GM18499 (cell line): Measurements from ENCODE around the gene BACH1.

Source experiments
- ATAC-seq: cut with Tn5 transposase; IDR thresholded peaks from one replicate; pipeline ENCODE4 v1.9.1; 2021; ENCODE audit warnings: moderate number of reproducible peaks; ENCODE audit not compliant: insufficient read depth, unreplicated experiment

BACH1 gene

GRCh38 chr21:29312981-29313380 is 14.3 kb downstream of the BACH1 start:
- no peak for ATAC-seq

DNA sequence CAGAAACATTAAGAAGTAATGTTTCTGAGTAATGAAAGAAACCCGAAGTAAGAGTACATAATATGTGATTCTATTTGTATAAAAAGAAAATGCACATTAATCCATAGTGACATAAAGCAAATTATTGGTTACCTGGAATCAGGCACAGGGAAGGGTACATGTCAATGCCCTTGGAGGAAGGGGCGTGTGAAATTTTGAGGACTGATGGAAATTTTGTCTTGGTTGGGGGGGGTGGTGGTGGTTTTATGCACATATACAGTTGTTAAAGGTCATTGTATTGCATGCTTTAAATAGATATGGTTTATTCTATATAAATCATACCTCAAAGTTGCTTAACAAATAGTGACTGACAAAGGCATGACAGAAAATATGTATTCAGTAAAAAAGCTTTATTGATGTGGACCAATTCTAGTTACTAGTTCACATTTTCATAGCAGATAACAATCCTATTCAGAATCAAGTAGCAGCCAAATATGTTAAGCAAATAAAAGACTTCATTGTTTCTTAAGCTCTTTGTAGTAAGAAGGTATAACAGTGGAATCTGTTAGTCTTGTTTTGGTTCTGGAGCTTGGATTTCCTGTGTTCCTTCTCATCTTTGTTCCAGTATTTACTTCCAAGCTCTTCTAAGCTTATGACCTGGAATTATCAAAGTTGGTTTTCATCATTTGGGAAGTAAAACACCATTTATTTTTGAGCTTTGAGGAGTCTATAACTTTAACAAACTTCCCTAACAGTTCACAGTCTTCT is 15.1 kb downstream of the BACH1 start:
- no peak for ATAC-seq

DNA sequence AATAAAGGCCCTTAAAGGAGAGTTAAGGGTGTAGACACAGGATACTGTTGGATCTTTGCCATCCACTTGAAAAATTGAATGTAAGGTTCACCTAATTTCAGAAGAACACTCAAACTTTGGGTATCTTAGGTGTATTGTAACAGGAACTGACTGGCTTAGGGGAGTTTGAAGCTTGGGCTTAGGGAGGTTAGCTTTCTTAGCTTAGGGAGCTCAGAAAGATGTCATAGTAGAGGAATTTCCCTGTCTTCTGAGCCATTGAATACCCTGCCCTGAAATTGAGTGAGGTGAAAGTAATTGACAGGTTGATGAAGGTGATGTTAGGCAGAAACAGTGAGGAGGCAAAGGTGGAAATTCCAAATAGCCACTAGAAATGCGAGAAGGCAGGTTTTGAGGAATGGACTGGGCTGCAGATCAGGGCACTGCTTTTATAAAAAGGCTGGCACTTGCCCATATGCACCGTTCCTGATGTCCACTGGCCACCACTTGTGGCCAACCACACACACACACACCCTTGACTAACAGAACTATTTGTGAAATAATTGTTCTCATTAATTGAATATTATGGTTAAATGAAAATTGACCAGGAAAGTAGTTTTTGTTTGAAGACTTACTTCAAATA is 16.5 kb downstream of the BACH1 start:
- no peak for ATAC-seq

- no peak for ATAC-seq
These were observed 17.5 kb downstream of the BACH1 start for GRCh38 chr21:29316029-29316742.

GRCh38 chr21:29316806-29317205 is 18.1 kb downstream of the BACH1 start:
- no peak for ATAC-seq

DNA sequence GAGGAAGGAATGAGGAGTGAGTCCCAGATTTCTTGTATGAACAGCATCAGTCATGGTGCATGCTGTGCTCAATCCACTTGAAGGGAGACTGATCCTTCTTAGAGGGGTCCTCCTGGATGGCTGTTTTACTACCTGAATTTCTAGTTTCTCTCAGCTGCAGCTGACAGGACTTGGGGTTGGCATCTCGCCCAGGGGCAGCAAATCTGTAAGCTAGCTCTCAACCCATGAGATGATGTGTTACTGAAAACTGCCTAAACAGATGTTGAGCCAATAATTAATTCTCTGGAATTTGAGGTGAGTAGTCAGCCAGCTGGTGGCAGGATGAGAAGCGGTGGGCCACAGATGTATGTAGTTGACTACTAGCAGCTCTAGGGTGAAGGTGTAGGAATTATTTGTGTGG is 19.6 kb downstream of the BACH1 start:
- no peak for ATAC-seq

DNA sequence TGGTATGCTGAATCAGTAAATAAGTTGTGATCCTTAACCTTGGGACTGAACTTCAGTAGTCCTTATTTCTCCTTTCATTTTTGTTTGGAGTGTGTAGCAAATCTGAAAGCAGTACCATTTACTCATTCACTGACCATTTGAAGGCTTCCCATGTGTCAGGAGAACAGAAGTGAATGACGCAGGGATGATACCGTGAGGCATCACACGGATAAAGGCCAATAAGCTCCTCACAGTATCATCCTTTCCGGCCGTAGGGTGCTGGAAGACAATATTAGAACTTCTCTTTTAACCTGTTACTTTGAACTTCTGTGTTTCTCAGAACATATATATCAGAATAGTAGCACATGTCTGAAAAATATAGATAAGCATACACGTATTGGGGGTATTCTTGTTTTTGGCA is 21.3 kb downstream of the BACH1 start:
- no peak for ATAC-seq

DNA sequence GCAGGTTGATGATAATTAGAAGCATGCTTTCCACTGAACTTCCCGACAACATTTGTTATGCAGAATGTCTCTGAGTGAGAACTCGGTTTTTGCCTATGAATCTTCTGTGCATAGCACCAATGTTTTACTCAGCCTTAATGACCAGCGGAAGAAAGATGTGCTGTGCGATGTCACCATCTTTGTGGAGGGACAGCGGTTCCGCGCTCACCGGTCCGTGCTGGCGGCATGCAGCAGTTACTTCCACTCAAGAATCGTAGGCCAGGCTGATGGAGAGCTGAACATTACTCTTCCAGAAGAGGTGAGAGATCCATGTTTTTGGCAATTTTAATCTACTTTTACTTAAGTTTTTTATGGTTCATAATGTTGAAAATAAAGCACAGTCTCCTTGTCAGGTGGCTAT is 22.5 kb downstream of the BACH1 start:
- no peak for ATAC-seq

DNA sequence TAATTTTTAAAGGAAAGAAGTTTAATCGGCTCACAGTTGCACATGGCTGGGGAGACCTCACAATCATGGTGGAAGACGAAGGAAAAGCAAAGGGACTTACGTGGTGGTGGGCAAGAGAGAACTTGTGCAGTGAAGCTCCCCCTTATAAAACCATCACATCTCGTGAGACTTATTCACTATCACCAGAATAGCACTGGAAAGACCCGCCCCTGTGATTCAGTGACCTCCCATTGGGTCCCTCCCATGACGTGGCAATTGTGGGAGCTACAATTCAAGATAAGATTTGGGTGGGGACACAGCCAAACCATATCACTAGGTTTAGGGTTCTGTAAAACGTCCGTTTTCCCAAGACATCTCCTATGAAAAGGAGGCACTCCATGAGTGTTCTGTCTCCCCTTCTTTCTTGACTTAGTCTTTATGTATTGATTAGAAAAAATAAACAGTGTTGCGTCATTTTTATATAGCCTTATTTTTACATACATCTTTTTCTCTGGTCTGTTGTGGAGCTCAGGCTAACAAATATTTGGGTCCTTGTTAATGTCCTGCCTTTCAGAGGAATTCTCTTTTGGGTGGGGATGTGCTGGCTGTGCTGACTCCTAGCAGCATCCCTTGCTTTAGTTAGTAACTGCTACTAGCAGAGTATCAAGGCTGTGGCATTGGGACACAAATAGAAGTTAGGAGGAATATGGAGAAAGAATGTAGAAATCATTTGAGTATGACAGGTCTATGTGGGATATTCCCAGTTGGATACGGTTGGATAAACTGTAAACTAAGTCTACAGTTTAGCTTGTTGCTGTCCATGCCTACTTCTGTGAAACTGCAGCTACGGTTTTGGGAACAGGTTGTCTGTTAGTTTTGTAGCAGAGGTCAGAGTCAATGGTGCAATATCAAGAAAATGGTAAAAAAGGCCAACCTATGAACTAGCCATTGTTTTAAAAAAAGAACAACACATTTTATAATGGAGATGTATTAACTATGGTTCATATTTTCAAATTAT is 23.5 kb downstream of the BACH1 start:
- ATAC-seq = no peak

DNA sequence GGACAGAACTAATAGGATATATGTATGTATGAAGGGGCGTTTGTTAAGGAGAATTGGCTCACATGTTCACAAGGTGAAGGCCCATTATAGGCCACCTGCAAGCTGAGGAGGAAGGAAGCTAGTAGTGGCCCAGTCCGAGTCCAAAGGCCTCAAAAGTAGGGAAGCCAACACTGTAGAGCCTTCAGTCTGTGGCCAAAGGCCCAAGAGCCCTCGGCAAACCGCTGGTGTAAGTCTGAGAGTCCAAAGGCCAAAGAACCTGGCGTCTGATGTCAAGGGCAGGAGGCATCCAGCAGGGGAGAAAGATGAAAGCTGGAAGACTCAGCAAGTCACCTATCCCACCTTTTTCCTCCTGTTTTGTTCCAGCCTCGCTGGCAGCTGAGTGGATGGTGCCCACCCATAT is 24.5 kb downstream of the BACH1 start:
- no peak for ATAC-seq

DNA sequence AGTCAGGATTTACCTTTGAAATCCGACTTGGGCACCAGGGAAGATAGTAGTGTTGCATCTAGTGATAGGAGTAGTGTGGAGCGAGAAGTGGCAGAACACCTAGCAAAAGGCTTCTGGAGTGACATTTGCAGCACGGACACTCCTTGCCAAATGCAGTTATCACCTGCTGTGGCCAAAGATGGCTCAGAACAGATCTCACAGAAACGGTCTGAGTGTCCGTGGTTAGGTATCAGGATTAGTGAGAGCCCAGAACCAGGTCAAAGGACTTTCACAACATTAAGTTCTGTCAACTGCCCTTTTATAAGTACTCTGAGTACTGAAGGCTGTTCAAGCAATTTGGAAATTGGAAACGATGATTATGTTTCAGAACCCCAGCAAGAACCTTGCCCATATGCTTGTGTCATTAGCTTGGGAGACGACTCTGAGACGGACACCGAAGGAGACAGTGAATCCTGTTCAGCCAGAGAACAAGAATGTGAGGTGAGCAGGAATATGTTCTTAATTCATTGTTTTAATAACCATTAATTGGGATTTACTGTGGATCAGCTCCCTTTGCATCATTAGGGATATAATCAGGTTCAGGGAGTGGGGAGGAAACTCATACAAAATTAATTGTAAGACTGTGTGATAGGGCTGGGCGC is 28.3 kb downstream of the BACH1 start:
- no peak for ATAC-seq

GRCh38 chr21:29329406-29329805 is 30.7 kb downstream of the BACH1 start:
- ATAC-seq = no peak

- ATAC-seq = no peak
These were observed 32.1 kb downstream of the BACH1 start for GRCh38 chr21:29330797-29331196.

DNA sequence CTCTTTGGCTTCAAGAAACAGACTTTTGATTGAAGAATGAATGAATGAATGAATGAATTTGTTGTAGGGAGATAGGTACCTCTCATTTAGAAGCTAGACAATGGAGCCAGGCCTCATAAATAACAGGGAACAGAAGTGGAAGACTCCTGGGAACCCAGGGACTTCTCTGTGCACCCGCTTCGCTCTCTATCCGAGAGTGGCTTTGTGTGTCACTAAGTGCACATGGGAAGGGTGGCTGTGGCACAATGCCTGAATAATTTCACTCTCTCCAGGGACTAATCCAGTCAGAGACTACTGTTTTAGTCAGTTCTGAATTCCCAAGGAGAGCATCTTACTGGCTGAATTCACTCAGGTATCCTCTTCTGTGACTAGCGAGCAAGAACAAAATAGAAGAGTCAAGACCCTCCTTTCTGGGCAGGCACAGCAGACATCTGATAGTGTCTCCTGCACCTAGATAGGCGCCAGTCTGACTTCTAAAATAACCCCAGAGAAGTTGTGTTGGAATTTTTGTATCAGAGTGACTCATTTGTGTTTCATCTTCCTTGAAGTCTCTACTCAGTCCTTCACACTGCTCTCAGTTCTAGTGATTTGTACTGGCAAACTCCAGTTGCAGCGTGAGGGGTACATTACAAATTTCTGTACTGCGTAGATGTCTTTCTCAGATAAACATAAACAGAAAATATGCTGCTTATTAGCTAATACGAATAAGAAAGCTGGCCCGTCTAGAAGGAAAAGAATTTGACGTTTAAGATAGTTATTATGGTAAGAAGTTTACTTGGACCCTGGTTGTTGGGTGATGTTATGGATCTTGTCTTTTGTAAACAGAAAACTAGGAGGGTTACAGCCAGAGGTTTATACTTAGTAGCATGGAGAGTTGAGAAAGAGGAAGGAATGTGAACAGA is 34.0 kb downstream of the BACH1 start:
- no peak for ATAC-seq

- no peak for ATAC-seq
These were observed 34.7 kb downstream of the BACH1 start for GRCh38 chr21:29333406-29333805.

GRCh38 chr21:29334717-29335428 is 36.2 kb downstream of the BACH1 start:
- ATAC-seq = no peak

DNA sequence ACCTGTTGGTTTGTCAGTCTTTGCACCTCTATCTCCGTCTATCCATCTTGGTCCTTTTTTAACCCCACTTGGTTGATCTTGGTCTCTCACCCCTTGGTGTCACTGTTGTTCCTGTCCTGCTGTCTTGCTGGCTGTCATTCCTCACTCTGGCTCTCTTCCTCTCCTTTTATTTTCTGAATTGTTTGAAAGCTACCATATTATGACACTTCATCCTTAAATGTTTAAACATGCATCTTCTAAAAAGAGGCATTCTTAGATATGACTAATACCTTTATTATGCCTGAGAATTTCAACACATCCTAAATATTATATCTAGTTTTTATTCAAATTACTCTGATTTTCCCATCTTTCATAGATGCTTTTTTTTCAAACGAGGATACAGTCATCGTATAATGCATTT is 37.0 kb downstream of the BACH1 start:
- no peak for ATAC-seq

GRCh38 chr21:29338256-29338655 is 39.5 kb downstream of the BACH1 start:
- ATAC-seq = no peak
